ENCODE results near the gene NR1H4.

The NR1H4 gene

GRCh38 chr12:100544165-100544564 lies 70.5 kb downstream of the NR1H4 start:
- no peak overlapping the region for H3K4me2 ChIP-seq (ENCODE audit: low read depth, low read length)
- no peaks in the 10 kb centered on the region for H3K27me3 ChIP-seq (replicated peaks; ENCODE audit: insufficient read depth, low read length)
- no peaks in the 10 kb centered on the region for H3K9me3 ChIP-seq (replicated peaks; ENCODE audit: insufficient read depth, low read length)
- no peaks in the 10 kb centered on the region for H4K20me1 ChIP-seq (ENCODE audit: insufficient read depth, low read length)
- H3K9ac ChIP-seq (ENCODE audit: low read length) = no peak overlapping the region
- H3K79me2 ChIP-seq (ENCODE audit: low read length) = no peaks in the 10 kb centered on the region
- no peak overlapping the region for H3K4me3 ChIP-seq (ENCODE audit: low read length)
- H3K9me2 ChIP-seq (replicated peaks; ENCODE audit: insufficient read depth, low read length) = no peaks in the 10 kb centered on the region
- no peaks in the 10 kb centered on the region for H3K36me3 ChIP-seq (replicated peaks; ENCODE audit: insufficient read depth, low read length)
- no peak overlapping the region for H2AFZ ChIP-seq (ENCODE audit: low read length)
- H3F3A ChIP-seq (ENCODE audit: insufficient read depth, low read length) = no peaks in the 10 kb centered on the region
- no peak overlapping the region for H3K27ac ChIP-seq (ENCODE audit: low read length)
- no peak for DNase-seq
- no peak for TF ChIP-seq CTCF (IDR thresholded peaks at IDR 0.05; ENCODE audit: low read length)
- TF ChIP-seq EZH2phosphoT487 (IDR thresholded peaks at IDR 0.05; ENCODE audit: low read length) = no peak
- TF ChIP-seq EZH2 (optimal IDR thresholded peaks at IDR 0.05; ENCODE audit: low read depth, low read length) = no peak
- H3K4me1 ChIP-seq (ENCODE audit: low read length) = no peaks in the 10 kb centered on the region

GRCh38 chr12:100545092-100545491 lies 71.4 kb downstream of the NR1H4 start:
- no peak overlapping the region for H2AFZ ChIP-seq (ENCODE audit: low read length)
- H3K79me2 ChIP-seq (ENCODE audit: low read length) = no peaks in the 10 kb centered on the region
- H3K27ac ChIP-seq (ENCODE audit: low read length) = no peak overlapping the region
- no peak overlapping the region for H3K4me3 ChIP-seq (ENCODE audit: low read length)
- no peaks in the 10 kb centered on the region for H3K9me2 ChIP-seq (replicated peaks; ENCODE audit: insufficient read depth, low read length)
- H4K20me1 ChIP-seq (ENCODE audit: insufficient read depth, low read length) = no peaks in the 10 kb centered on the region
- H3K4me2 ChIP-seq (ENCODE audit: low read depth, low read length) = no peak overlapping the region
- DNase-seq = no peak
- H3K4me1 ChIP-seq (ENCODE audit: low read length) = no peaks in the 10 kb centered on the region
- H3K36me3 ChIP-seq (replicated peaks; ENCODE audit: insufficient read depth, low read length) = no peaks in the 10 kb centered on the region
- no peaks in the 10 kb centered on the region for H3K9me3 ChIP-seq (replicated peaks; ENCODE audit: insufficient read depth, low read length)
- H3K27me3 ChIP-seq (replicated peaks; ENCODE audit: insufficient read depth, low read length) = no peaks in the 10 kb centered on the region
- H3K9ac ChIP-seq (ENCODE audit: low read length) = no peak overlapping the region
- no peak for TF ChIP-seq CTCF (IDR thresholded peaks at IDR 0.05; ENCODE audit: low read length)
- TF ChIP-seq EZH2 (optimal IDR thresholded peaks at IDR 0.05; ENCODE audit: low read depth, low read length) = no peak
- TF ChIP-seq EZH2phosphoT487 (IDR thresholded peaks at IDR 0.05; ENCODE audit: low read length) = no peak
- H3F3A ChIP-seq (ENCODE audit: insufficient read depth, low read length) = no peaks in the 10 kb centered on the region

DNA sequence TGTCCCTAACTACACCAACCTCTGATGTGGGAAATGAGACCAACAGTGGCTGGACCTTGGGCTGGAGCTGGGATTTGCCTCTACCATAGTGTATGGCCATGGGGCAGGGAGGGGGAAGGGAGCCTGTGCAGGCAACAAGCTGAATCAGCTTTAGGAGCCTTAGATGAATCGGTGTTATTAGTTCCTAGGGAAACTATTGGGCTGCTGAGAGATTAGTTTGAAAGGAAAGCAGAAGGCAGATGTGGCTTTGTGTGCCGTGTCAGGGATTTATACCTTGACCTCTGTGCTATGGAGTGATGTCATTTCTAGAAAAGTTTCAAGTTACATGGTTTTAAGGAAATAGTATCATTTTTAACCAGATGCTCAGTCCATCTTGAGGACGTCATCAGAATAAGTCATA lies 80.3 kb downstream of the NR1H4 start:
- Histone ChIP-seq H3K9ac (ENCODE audit: low read length) (no peak overlapping the region), H3K4me2 (ENCODE audit: low read depth, low read length) (no peak overlapping the region), H3K79me2 (ENCODE audit: low read length) (no peaks in the 10 kb centered on the region), H3K9me3 (replicated peaks; ENCODE audit: insufficient read depth, low read length) (no peaks in the 10 kb centered on the region), H3K4me1 (ENCODE audit: low read length) (no peaks in the 10 kb centered on the region), H2AFZ (ENCODE audit: low read length) (no peak overlapping the region), H3F3A (ENCODE audit: insufficient read depth, low read length) (no peaks in the 10 kb centered on the region), H3K9me2 (replicated peaks; ENCODE audit: insufficient read depth, low read length) (no peaks in the 10 kb centered on the region), H3K4me3 (ENCODE audit: low read length) (no peak overlapping the region), H3K36me3 (replicated peaks; ENCODE audit: insufficient read depth, low read length) (no peaks in the 10 kb centered on the region), H3K27me3 (replicated peaks; ENCODE audit: insufficient read depth, low read length) (no peaks in the 10 kb centered on the region), H3K27ac (ENCODE audit: low read length) (no peak overlapping the region), H4K20me1 (ENCODE audit: insufficient read depth, low read length) (no peaks in the 10 kb centered on the region)
- TF ChIP-seq CTCF (IDR thresholded peaks at IDR 0.05; ENCODE audit: low read length) (no peak), EZH2phosphoT487 (IDR thresholded peaks at IDR 0.05; ENCODE audit: low read length) (no peak), EZH2 (optimal IDR thresholded peaks at IDR 0.05; ENCODE audit: low read depth, low read length) (no peak)
- DNase-seq = peak; percentile 8
